HK-2 (cell line): Measurements from ENCODE around the gene NUDT16L1.

Experiments
- DNase-seq: peaks from one replicate; pipeline ENCODE4 v3.0.0-alpha.2; 2018; ENCODE audit not compliant: unreplicated experiment

Gene NUDT16L1

GRCh38 chr16:4682616-4683254, 10.6 kb upstream of the NUDT16L1 start:
- peak; percentile 33 for DNase-seq

DNA sequence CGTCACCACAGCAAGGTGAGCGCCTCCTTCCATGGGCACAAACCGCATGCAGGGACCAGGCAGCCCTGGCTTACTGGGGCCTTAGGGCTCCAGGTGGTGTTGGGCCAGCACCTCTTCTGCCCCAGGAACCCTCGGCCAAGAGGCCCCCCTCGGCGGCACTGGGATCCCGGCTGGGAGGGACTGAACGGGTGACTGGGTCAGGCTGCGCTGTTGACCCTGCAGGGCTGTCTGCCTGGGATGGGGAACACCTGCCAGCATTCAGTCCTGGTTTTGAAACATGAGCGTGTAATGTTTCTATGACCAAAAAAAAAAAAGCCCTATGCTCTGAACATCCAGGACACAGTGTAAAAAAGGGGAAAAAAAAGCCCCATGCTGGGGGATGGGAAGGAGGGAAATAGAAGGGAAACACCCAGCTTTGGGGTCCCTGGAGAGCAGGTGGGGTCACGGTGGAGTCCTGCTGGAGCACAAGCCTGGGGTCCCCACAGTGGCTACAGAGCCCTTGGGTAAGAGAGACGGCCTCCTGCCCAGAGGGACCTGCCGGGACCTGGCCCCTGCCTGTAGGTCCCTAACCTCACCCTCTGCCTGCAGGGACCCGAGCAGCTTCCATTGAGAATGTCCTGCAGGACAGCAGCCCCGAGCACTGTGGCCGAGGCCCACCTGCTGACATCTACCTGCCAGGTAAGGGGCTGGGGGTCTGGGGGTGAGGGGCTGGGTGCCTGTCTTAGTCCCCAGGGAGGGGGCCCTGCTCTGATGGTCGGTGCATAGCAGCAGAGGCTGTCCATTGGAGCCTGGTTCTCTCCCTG, 9.9 kb upstream of the NUDT16L1 start:
- DNase-seq, result no peak

DNA sequence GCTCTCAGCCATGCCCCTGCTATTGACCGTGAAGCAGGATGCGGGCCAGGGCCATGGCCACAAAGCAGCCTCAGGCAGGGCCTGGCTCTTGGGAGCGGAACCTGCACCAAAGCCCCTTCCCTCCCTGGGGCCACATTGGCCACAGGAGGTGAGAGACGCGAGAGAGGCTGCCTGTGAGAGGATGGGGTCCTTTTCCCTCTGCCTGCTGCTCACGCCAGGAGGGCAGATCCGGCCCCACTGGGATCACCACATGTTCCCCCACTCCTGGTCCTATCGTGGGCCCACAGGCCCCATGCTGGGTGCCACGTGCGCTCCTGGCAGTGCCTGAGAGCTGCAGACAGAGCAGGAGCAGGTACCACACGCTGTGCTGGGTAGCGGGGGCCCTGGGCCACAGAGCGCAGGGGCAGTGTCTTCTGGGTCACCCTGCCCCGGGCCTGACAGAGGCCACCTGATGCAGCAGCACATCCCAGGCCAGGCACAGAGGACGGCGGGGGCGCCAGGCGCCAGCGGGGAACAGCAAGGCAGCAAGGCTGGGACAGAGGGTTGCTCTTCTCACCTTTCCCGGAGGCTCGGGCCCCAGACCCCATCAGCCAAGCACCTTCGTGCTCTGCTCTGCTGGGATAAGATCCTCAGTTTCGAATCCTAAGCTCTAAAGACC, 9.2 kb upstream of the NUDT16L1 start:
- DNase-seq, result no peak

GRCh38 chr16:4684763-4685162, 8.6 kb upstream of the NUDT16L1 start:
- DNase-seq, result no peak

- DNase-seq, result no peak
Measured at GRCh38 chr16:4685292-4685691, 8.1 kb upstream of the NUDT16L1 start.

DNA sequence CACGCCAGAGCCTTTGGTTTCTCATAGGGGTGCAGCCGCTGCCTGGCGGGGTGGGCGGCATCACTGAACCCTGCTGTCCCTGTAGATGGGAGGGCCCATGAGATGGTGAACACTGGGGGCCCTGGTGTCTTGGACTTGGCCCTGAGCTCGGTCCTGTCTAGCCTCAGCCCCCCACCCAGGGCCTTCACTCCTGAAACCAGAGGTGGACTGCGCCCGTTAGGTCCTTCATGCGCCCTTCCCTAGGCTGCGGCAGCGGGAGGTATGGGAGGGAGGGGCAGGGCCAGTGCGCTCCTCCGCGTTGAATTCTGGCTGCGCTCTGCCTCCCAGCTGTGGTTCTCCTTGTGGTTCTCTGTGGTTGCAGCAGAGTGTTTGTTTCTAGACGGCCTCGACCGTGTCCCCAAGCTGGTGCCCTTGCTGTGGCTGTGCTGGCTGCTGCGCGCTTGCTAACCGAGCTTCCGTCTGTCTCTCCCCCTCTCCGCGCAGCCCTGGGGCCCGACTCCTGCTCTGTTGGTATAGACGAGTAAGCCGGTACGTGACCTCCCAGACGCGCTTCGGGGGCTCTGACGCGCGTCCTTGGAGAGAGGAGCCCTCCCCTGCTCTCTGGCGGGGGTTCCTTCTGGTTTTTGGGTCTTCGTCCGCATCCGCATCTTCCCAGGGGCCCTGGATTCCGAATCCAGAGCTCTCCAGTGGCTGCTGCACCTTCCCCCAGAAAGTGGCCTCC, 7.4 kb upstream of the NUDT16L1 start:
- DNase-seq, result no peak

DNA sequence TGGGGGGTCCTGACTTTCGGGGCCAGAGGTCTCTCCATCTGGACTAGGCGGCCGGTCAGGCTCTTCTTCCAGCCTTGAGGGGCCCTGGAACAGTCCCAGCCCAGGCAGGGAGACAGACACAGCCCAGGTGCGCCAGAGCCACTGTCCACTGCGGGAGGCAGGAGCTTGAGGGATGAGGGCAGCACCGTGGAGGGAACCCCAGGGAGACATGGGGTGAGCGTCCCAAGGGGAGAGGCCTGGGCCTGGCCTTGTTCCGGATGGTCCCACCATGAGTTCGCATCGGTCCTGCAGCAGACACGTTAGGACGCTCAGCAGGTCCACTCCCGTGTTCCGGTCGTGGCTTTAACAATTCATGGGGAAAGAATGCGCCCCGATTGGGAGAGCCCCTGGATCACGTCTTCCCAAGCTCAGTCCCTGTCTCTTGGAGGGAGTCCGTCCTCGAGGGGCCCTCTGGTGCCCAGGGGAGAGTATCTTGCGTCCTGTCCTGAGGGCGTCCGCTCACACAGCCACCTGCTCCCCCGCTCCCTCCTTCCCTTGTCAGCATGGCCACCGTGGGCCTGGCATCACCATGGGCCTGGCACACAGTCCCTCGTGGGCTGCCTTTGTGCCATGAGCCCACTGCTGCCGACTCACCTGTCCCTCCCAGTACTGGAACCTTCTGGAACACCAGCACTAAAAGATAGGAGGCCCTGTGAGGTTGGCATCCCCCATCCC, 6.7 kb upstream of the NUDT16L1 start:
- no peak for DNase-seq

- no peak for DNase-seq
Measured at GRCh38 chr16:4687416-4687815, 5.9 kb upstream of the NUDT16L1 start.

- DNase-seq, result no peak
Measured at GRCh38 chr16:4687946-4688673, 5.3 kb upstream of the NUDT16L1 start.

- no peak for DNase-seq
Measured at GRCh38 chr16:4688674-4689045, 4.7 kb upstream of the NUDT16L1 start.

- no peak for DNase-seq
Measured at GRCh38 chr16:4689091-4689671, 4.2 kb upstream of the NUDT16L1 start.

DNA sequence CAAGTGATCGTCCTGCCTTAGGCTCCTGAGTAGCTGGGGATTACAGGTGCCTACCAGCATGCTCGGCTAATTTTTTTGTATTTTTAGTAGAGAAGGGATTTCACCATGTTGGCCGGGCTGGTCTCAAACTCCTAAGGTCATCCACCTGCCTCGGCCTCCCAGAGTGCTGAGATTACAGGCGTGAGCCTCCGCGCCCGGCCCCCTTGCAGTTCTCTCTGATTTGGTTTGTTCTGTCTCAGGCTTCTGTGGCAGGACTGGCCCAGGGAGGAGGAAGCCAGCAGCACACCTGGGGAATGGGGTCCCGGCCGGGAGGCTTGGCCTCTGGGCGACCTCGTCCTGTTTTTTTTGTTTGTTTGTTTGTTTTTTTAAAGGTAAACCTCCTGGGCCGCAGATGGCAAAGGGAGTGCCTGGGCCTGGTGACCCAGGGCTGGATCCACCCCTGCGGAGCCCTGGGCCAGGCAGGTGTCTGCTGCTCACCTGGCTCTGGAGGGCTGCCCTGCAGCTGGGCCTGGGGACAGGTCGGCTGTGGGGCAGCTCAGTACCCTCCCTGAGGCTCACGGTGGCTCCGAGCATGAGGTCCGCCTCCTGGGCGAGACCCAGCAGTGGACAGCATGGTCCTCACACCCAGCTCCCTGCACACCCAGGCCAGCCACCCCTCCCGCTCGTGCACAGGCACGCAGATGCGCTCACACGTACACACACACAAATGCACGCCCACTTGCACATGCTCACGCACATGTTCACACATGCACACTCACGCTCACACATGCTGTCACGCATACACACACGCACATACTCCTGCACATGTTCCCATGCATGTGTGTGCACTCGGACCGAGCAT, 3.3 kb upstream of the NUDT16L1 start:
- no peak for DNase-seq

GRCh38 chr16:4690946-4691665, 2.3 kb upstream of the NUDT16L1 start:
- DNase-seq, result no peak

DNA sequence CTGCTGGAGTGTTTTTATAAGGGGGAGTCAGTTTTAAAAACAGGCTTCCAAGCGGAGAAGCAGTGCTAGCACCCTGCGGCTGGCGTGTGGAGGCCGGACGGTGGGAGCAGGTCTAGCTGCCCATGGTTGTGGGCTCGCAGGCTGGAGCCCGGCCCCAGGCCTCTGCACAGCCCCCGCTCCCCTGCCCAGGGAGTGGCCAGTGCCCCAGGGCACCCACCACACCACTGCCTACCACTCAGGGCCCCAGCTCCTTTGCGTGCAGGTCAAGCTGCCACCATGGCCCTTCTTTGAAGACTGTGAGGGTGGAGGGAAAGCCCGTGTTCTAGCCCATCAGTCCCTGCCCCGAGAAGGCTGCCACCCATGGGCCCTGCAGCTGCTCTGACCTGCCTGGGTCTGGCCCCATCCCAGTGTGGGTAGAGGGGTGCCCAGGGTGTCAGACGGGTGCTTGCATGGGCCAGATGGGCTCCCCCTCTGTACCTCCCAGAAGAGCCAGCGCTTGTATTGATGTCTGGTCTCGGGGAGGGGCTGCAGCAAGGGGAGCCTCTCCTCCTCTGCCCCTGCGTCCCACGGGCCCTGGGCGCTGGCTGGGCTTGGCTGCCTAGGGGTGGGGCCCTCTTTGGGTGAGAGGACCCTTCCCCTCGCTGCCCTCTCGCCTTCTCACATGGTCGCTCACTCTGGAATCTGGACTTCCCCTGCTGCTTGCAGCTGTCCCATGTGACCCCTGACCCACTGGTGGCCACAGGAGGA, 1.5 kb upstream of the NUDT16L1 start:
- DNase-seq, result no peak

- DNase-seq, result no peak
Measured at GRCh38 chr16:4692460-4693295, 684 bp upstream of the NUDT16L1 start.

- no peak for DNase-seq
Measured at GRCh38 chr16:4693956-4694641, 737 bp downstream of the NUDT16L1 start.
